HUES48 (cell line): ENCODE results near the gene LRBA.

Experiments
- H3K27ac ChIP-seq: one replicate; pipeline ENCODE4 v1.7.0; 2013; ENCODE audit warnings: low read depth, low read length, inconsistent platforms
- H3K27me3 ChIP-seq: 2 replicates; pipeline ENCODE4 v1.6.1; 2013; ENCODE audit warnings: mild to moderate bottlenecking, low read length; ENCODE audit not compliant: control insufficient read depth, insufficient read depth
- H3K36me3 ChIP-seq: 2 replicates; pipeline ENCODE4 v1.6.1; 2013; ENCODE audit warnings: low read length; ENCODE audit not compliant: control insufficient read depth, insufficient read depth
- H3K4me1 ChIP-seq: 2 replicates; pipeline ENCODE4 v1.6.1; 2013; ENCODE audit warnings: mild to moderate bottlenecking, low read length; ENCODE audit not compliant: control insufficient read depth, insufficient read depth
- H3K4me3 ChIP-seq: 2 replicates; pipeline ENCODE4 v1.5.1; 2013; ENCODE audit warnings: mild to moderate bottlenecking, low read depth, low read length
- H3K9ac ChIP-seq: 2 replicates; pipeline ENCODE4 v1.6.1; 2013; ENCODE audit warnings: mild to moderate bottlenecking, low read depth, low read length, moderate library complexity
- H3K9me3 ChIP-seq: 2 replicates; pipeline ENCODE4 v1.6.1; 2013; ENCODE audit warnings: low read length; ENCODE audit not compliant: control insufficient read depth, insufficient read depth

The LRBA gene

GRCh38 chr4:150713251-150713650 is 301.8 kb downstream of the LRBA start:
- H3K36me3 ChIP-seq: no peaks in the 10 kb centered on the region; the same call in 1 of the 2 replicates
- H3K27ac ChIP-seq: no peak overlapping the region
- no peaks in the 10 kb centered on the region for H3K27me3 ChIP-seq
- H3K4me1 ChIP-seq: no peaks in the 10 kb centered on the region
- H3K9me3 ChIP-seq: no peaks in the 10 kb centered on the region
- no peak overlapping the region for H3K4me3 ChIP-seq
- H3K9ac ChIP-seq: no peak overlapping the region

DNA sequence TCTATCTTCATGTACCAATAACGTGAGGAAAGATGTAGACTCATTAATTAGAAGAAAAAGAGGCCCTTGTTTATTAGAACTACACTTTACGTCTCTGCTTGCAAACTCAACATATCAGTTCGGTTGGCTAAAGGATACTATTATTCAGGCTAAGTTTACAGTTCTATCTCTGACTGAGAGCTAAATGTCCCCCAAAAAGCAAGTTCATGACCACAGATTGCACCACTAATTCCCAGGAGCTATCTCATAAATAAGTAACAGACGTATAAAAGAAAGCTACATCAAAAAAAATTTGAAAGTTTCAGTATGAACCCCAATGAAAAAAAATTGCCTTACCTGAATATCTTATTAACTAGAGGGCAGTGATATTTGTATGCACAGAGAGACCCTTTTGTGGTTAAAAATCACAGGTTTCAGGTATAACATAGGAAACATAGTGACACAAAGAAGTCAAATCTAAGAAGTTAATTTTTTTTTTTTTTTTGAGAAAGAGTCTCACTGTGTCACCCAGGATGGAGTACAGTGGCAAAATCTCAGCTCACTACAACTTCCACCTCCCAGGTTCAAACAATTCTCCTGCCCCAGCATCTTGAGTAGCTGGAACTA is 304.2 kb downstream of the LRBA start:
- no peaks in the 10 kb centered on the region for H3K9me3 ChIP-seq
- H3K27me3 ChIP-seq: no peaks in the 10 kb centered on the region
- H3K9ac ChIP-seq: no peak overlapping the region
- no peak overlapping the region for H3K4me3 ChIP-seq
- no peak overlapping the region for H3K27ac ChIP-seq
- no peaks in the 10 kb centered on the region; the same call in 1 of the 2 replicates for H3K36me3 ChIP-seq
- no peaks in the 10 kb centered on the region for H3K4me1 ChIP-seq

GRCh38 chr4:150708004-150708403 is 307.1 kb downstream of the LRBA start:
- no peak overlapping the region for H3K4me3 ChIP-seq
- no peaks in the 10 kb centered on the region for H3K27me3 ChIP-seq
- no peaks in the 10 kb centered on the region for H3K9me3 ChIP-seq
- H3K4me1 ChIP-seq: no peaks in the 10 kb centered on the region
- H3K36me3 ChIP-seq: no peaks in the 10 kb centered on the region
- no peak overlapping the region for H3K9ac ChIP-seq
- no peak overlapping the region for H3K27ac ChIP-seq

GRCh38 chr4:150699599-150699998 is 315.5 kb downstream of the LRBA start:
- H3K27me3 ChIP-seq: no peaks in the 10 kb centered on the region
- H3K4me3 ChIP-seq: no peak overlapping the region
- H3K9ac ChIP-seq: no peak overlapping the region
- H3K27ac ChIP-seq: no peak overlapping the region
- no peaks in the 10 kb centered on the region for H3K9me3 ChIP-seq
- H3K36me3 ChIP-seq: no peaks in the 10 kb centered on the region
- peaks cover 6% of the 10 kb centered on the region for H3K4me1 ChIP-seq

GRCh38 chr4:150695162-150695561 is 319.9 kb downstream of the LRBA start:
- Histone ChIP-seq H3K4me3 (no peak overlapping the region), H3K36me3 (no peaks in the 10 kb centered on the region), H3K27me3 (no peaks in the 10 kb centered on the region), H3K27ac (no peak overlapping the region), H3K9ac (no peak overlapping the region), H3K4me1 (peaks cover 17% of the 10 kb centered on the region), H3K9me3 (no peaks in the 10 kb centered on the region)

DNA sequence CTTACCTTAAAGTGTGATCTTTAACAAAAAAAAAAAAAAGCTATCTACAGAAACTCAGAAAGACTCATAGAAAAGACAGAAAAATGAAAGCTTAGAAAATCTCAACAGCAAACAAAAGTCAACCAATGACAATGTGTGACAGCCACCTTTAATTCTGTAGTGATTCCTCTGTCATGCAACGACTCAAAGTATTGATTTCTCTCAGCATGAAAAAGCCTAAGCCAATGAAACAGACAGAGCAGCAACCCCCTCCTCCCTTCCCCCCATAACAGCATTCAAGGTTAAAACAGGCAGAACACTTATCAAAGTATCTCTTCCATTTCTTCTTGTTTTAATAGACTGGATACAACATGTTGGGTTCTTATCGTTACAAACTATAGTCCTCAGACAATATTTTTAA is 320.6 kb downstream of the LRBA start:
- no peak overlapping the region for H3K4me3 ChIP-seq

GRCh38 chr4:150683775-150684350 is 331.2 kb downstream of the LRBA start:
- no peaks in the 10 kb centered on the region for H3K36me3 ChIP-seq
- peak overlapping the region; percentile 11 for H3K27ac ChIP-seq
- no peaks in the 10 kb centered on the region for H3K27me3 ChIP-seq
- H3K9ac ChIP-seq: no peak overlapping the region
- peaks cover 14% of the 10 kb centered on the region; the same call in 1 of the 2 replicates for H3K4me1 ChIP-seq
- H3K4me3 ChIP-seq: no peak overlapping the region
- H3K9me3 ChIP-seq: no peaks in the 10 kb centered on the region

More for the DNA sequence above, 320.6 kb downstream of the LRBA start:
- Histone ChIP-seq H3K27ac (peak overlapping the region; percentile 41), H3K9ac (no peak overlapping the region), H3K4me1 (peaks cover 17% of the 10 kb centered on the region), H3K36me3 (no peaks in the 10 kb centered on the region), H3K9me3 (no peaks in the 10 kb centered on the region), H3K27me3 (no peaks in the 10 kb centered on the region)

DNA sequence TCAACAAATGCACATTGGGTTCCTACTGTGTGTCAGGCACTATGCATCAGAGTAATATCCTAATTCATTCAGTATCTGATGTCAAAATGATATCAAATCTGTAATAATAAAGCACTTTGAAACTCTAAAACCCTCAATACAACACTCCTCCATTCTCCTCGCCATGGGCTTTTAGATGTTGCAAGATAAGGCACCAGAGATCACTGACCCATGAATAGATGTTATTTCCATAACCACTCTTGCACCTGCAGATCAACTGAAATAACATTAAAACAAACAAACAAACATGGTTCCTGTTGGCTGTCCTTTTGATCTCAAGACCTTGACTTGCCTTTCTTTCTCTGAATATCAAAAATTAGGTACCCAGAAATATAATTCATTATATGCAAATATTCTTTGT is 333.0 kb downstream of the LRBA start:
- H3K4me3 ChIP-seq: no peak overlapping the region
- peaks cover 14% of the 10 kb centered on the region; the same call in 1 of the 2 replicates for H3K4me1 ChIP-seq
- no peaks in the 10 kb centered on the region for H3K27me3 ChIP-seq
- H3K36me3 ChIP-seq: no peaks in the 10 kb centered on the region
- H3K9ac ChIP-seq: no peak overlapping the region
- no peak overlapping the region for H3K27ac ChIP-seq
- H3K9me3 ChIP-seq: no peaks in the 10 kb centered on the region

- H3K9ac ChIP-seq: no peak overlapping the region
Measured at GRCh38 chr4:150681063-150681462, 334.0 kb downstream of the LRBA start.

DNA sequence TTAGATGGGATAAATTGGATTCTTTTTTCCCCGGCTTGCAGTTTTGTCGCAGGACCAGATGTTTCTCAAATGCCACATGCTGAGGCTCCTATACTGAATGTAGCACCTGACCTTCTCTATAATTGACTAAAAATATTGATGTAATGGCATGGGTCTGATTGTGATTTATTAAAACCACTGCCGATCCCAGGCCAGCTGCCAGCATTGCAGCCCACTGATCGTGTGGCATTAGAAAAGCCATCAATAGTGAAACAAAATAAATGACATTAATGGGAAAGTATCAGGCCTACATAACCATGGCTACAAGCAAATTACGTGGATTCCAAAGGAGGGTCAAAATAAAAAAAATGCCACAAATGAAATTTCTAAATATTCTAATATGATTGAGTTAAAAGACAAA is 334.4 kb downstream of the LRBA start:
- Histone ChIP-seq H3K4me1 (peaks cover 14% of the 10 kb centered on the region; the same call in 1 of the 2 replicates), H3K9ac (no peak overlapping the region), H3K4me3 (no peak overlapping the region), H3K9me3 (no peaks in the 10 kb centered on the region), H3K27me3 (no peaks in the 10 kb centered on the region), H3K27ac (no peak overlapping the region), H3K36me3 (no peaks in the 10 kb centered on the region)

More at GRCh38 chr4:150681063-150681462, 334.0 kb downstream of the LRBA start:
- Histone ChIP-seq H3K9me3 (no peaks in the 10 kb centered on the region), H3K27ac (no peak overlapping the region), H3K27me3 (no peaks in the 10 kb centered on the region), H3K4me3 (no peak overlapping the region), H3K4me1 (peaks cover 14% of the 10 kb centered on the region; the same call in 1 of the 2 replicates), H3K36me3 (no peaks in the 10 kb centered on the region)

- Histone ChIP-seq H3K9me3 (no peaks in the 10 kb centered on the region), H3K27me3 (no peaks in the 10 kb centered on the region), H3K36me3 (no peaks in the 10 kb centered on the region), H3K9ac (no peak overlapping the region), H3K27ac (no peak overlapping the region), H3K4me1 (peaks cover 12% of the 10 kb centered on the region; the same call in 1 of the 2 replicates), H3K4me3 (no peak overlapping the region)
Measured at GRCh38 chr4:150679765-150680343, 335.2 kb downstream of the LRBA start.
